Type B pancreatic cell (in vitro differentiated cells): ENCODE data around the gene SLC35B2. TPM values are rescaled to one million over a fixed set of nuclear protein-coding genes. Genes with fewer than 3 reads are reported as not detected.
A peak's percentile ranks its signal among the peaks of the same experiment; 100 is the strongest.

Experiments
- DNase-seq: peaks from one replicate; pipeline ENCODE4 v3.0.0; 2021; ENCODE audit warnings: mixed read lengths; ENCODE audit not compliant: unreplicated experiment; ENCODE audit errors: extremely low spot score
- H3K27ac Mint-ChIP-seq: 2 replicates; pipeline ENCODE4 v1.8.0; 2021; ENCODE audit warnings: mild to moderate bottlenecking, mixed read lengths
- H3K27me3 Mint-ChIP-seq: 2 replicates; pipeline ENCODE4 v1.8.0; 2021; ENCODE audit warnings: mixed read lengths
- H3K36me3 Mint-ChIP-seq: 2 replicates; pipeline ENCODE4 v1.8.0; 2021; ENCODE audit warnings: mixed read lengths
- H3K4me1 Mint-ChIP-seq: one replicate; pipeline ENCODE4 v1.8.0; 2021; ENCODE audit warnings: mixed read lengths; ENCODE audit not compliant: unreplicated experiment
- H3K4me3 Mint-ChIP-seq: 2 replicates; pipeline ENCODE4 v1.8.0; 2021; ENCODE audit warnings: mild to moderate bottlenecking, mixed read lengths
- H3K9me3 Mint-ChIP-seq: 2 replicates; pipeline ENCODE4 v1.8.0; 2021; ENCODE audit warnings: mixed read lengths
- total RNA-seq: library from RNA; stranded (reverse); gene quantifications from 2 replicates; pipeline ENCODE4 v1.2.1, GENCODE V29; 2021; ENCODE audit warnings: low replicate concordance
- TF ChIP-seq, protein P1 (sequence below): fragments of 200-600 bp; sonication (generic); conservative IDR thresholded peaks from 2 replicates; pipeline ENCODE4 v1.5.0; 2021; ENCODE audit warnings: antibody characterized with exemption, mild to moderate bottlenecking

Gene SLC35B2
- total RNA-seq, 1 donor from 2014 or later, result 39.6 TPM

DNA sequence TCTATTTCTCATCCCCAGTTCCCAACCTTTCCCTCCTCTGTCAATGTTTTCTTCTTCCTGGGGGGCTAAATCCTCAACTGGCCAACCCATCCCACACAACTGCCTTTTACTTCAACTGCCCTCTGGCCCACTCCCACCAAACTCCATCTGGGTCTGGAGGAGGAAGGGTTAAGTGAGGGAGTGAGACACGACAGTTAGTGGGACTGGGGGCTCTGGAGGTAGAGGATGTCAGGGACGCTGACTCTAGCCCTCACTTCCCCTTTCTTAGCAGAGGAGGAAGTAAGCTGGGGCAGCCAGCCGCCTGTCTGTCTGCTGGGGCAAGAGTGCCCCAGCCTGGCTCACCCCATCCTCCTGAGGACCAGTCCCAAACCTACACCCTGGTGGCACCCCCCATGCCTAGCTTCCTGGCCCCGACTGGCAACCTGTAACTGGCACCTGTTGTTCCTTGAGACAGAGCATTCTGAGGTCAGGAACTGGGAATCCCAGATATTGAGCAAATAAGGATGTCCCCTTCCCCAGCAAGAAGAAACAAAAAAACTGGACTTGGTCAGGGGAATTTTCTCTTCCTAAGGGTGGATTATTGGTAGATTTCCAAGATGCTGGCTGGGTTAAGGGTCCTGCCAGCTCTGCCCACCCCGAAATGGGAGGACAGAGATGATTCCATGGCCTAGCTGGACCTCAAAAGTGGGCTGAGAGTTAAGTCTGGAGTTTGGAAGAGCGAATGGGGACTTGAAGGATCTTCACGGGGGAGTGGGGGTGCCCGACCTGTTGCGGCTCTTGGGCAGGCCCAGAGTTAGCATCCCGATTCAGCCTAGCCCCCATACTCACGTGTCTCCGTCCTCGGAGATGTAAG is 7.1 kb upstream of the SLC35B2 start:
- Mint-ChIP-seq H3K4me3 (peak overlapping the region; percentile 93), H3K27ac (peak overlapping the region; percentile 87)

DNA sequence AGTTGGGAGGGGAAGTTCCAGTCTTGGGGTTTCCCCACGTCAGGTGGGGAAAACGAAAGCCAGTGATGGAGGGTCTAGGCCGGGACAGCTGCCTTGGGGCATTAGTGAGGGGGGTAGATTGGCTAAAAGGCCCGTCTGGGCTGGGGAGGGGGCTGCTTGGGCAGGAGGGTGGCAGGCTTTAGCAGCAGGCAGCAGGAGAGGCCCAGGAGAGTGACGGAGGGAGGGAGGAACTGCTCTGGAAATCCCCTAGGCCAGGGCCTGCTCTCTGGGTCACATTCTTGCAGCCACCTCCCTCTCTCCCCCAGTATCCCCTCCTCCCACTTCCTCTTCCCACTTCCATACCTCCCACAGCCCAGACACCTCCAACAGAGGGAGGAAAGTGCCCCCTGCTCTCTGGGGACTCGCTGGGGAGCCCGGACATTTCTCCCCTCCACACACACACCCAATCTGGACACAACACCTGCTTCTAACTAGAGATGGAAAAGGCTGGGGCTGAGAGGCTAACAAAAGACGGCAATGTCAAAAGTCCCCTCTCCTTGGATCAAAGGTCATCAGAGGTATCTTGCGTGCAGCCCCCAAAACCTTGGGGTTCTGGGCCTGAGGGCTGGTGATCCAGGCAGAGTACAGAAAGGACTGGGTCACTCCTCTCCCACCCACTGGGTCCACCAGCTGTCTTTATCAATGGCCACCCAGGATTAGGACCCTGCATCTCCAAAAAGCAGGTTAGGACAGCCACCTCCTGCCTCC is 6.2 kb upstream of the SLC35B2 start:
- peak overlapping the region; percentile 93 for H3K4me3 Mint-ChIP-seq

More for the DNA sequence above, 7.1 kb upstream of the SLC35B2 start:
- Mint-ChIP-seq H3K27me3 (peaks cover 19% of the 10 kb centered on the region), H3K9me3 (no peaks in the 10 kb centered on the region), H3K4me1 (peaks cover 23% of the 10 kb centered on the region), H3K36me3 (no peaks in the 10 kb centered on the region)
- DNase-seq, result no peak
- TF ChIP-seq, protein P1, sequence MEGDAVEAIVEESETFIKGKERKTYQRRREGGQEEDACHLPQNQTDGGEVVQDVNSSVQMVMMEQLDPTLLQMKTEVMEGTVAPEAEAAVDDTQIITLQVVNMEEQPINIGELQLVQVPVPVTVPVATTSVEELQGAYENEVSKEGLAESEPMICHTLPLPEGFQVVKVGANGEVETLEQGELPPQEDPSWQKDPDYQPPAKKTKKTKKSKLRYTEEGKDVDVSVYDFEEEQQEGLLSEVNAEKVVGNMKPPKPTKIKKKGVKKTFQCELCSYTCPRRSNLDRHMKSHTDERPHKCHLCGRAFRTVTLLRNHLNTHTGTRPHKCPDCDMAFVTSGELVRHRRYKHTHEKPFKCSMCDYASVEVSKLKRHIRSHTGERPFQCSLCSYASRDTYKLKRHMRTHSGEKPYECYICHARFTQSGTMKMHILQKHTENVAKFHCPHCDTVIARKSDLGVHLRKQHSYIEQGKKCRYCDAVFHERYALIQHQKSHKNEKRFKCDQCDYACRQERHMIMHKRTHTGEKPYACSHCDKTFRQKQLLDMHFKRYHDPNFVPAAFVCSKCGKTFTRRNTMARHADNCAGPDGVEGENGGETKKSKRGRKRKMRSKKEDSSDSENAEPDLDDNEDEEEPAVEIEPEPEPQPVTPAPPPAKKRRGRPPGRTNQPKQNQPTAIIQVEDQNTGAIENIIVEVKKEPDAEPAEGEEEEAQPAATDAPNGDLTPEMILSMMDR, result no peak

DNA sequence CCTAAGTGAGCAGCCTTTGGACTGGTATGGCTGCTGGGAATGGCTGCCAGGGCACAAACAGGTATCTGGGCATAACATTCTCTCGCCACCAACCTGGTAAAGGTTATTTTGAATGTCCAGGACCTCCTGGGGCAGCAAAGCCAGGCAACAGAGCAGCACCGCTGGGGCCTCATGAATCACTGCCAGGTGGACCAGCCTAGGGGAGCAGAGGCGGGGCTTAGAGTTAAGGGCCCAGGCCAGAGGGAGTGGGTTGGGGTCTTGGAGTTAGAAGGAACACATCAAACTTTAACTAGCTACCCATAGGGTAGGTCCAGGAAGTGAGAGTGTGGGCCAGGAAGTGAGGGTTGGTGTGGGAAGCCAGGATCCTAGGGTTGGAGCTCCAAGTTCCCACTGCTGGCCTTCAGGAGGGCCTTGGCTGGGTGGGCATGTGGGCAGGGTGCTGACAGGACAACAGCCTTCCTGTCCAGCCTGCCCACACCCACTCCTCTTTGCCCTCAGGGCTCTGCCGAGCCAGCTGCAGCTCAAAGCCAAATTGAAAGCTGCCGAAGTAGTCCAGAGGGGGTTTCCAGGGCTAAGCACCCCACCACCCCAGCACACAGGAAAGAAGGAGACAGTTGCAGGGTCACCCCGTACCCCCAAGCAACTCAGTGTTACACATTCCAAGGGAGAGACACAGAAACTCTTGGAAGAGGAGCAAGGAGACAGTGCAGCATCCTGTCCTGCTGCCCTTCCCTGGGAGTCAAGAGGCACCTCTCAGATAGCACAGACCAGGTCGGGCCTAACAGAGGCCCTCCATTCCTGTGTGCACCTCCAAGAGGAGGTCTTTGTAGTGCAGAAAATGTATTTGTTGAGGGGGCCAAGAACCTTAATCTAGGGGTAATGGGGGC is 5.4 kb upstream of the SLC35B2 start:
- Mint-ChIP-seq H3K4me1 (peaks cover 37% of the 10 kb centered on the region), H3K27ac (peak overlapping the region; percentile 74)

More for the DNA sequence above, 6.2 kb upstream of the SLC35B2 start:
- DNase-seq, result no peak
- Mint-ChIP-seq H3K36me3 (no peaks in the 10 kb centered on the region), H3K9me3 (no peaks in the 10 kb centered on the region), H3K27ac (peak overlapping the region; percentile 74), H3K27me3 (peaks cover 11% of the 10 kb centered on the region), H3K4me1 (peaks cover 28% of the 10 kb centered on the region)
- TF ChIP-seq, protein P1, result no peak

DNA sequence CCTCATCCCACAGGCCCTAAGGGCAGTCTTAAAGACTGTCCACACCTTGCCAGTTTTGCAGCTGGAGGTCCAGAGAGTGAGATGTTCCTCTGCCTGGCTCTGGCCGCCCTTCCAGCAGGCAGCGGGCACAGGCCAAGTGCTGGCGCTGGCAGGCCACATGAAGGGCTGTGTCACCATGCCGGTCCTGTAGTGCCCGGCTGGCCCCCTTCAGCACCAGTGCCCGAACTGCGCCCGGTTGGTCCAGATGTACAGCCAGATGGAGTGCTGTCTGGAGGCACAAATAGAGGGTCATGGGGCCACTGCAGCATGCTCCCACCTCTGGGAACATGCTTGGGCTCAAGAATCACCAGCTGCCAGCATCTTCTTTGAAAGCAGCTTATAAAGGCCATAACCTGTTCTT is 4.3 kb upstream of the SLC35B2 start:
- no peak overlapping the region for H3K27ac Mint-ChIP-seq
- peaks cover under 1% of the 10 kb centered on the region for H3K27me3 Mint-ChIP-seq
- TF ChIP-seq, protein P1, result no peak
- DNase-seq, result no peak
- H3K36me3 Mint-ChIP-seq, result no peaks in the 10 kb centered on the region
- H3K4me3 Mint-ChIP-seq, result no peak overlapping the region
- H3K9me3 Mint-ChIP-seq, result no peaks in the 10 kb centered on the region
- peaks cover 40% of the 10 kb centered on the region for H3K4me1 Mint-ChIP-seq

More for the DNA sequence above, 5.4 kb upstream of the SLC35B2 start:
- Mint-ChIP-seq H3K4me3 (peak overlapping the region; percentile 93), H3K9me3 (no peaks in the 10 kb centered on the region), H3K27me3 (peaks cover 5% of the 10 kb centered on the region), H3K36me3 (no peaks in the 10 kb centered on the region)
- DNase-seq, result no peak
- TF ChIP-seq, protein P1, result no peak
